ENCODE measurements around the gene COL18A1.

- TF ChIP-seq CTCF (optimal IDR thresholded peaks at IDR 0.05 in 1 of 3, IDR thresholded peaks at IDR 0.05 in 1 of 3, conservative IDR thresholded peaks at IDR 0.05 in 1 of 3; ENCODE audit: extremely low read depth in 1 of 3, insufficient read depth in 2 of 3, low read length in 3 of 3) (no peak), EZH2 (IDR thresholded peaks at IDR 0.05; ENCODE audit: low read length) (no peak)
Measured at GRCh38 chr21:45539046-45539795, 134.3 kb downstream of the COL18A1 start.

Data from keratinocyte (primary cell).